Endothelial cell of umbilical vein (primary cell): ENCODE results near the gene CPSF7.

ENCODE experiments used
- POLR2A ChIP-seq: IDR thresholded peaks from 2 replicates; pipeline ENCODE4 v1.6.1; 2012; ENCODE audit warnings: low read depth, mild to moderate bottlenecking, control low read depth, low read length
- TF ChIP-seq, protein P1 (sequence below), 2 donors: IDR thresholded peaks; 1 replicate in 1 of 2; 2 replicates in 1 of 2; pipeline ENCODE4 v1.5.1; 2011; ENCODE audit warnings: low read length in 2 of 2, mild to moderate bottlenecking in 2 of 2, moderate library complexity in 2 of 2, control low read depth in 1 of 2, inconsistent platforms in 1 of 2, low read depth in 1 of 2; ENCODE audit not compliant: insufficient read depth in 1 of 2; ENCODE audit errors: extremely low read depth in 1 of 2
- TF ChIP-seq, protein P2 (sequence below): IDR thresholded peaks from 2 replicates; pipeline ENCODE4 v1.6.1; 2011; ENCODE audit not compliant: insufficient read depth, insufficient read length

DNA sequence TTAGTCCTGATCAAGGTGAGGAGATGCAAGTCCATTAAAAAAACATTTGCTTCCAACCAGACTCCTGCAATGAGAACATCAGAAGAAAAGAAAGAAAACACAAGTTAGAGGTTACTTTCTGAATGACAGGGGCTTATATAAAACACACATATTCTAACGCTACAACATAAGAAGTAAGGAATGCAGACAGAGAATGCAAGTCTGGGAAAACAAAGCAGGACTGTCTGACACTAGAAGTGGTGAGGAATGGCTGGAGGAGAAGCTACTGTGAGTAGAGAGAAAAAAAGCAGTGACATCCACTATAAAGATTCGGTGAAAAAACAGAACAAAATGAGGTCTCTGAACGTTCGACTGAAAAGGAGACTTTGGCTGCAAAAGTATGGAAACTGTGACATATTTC is 25.1 kb downstream of the CPSF7 start:
- no peak for TF ChIP-seq POLR2A
- TF ChIP-seq, protein P1, sequence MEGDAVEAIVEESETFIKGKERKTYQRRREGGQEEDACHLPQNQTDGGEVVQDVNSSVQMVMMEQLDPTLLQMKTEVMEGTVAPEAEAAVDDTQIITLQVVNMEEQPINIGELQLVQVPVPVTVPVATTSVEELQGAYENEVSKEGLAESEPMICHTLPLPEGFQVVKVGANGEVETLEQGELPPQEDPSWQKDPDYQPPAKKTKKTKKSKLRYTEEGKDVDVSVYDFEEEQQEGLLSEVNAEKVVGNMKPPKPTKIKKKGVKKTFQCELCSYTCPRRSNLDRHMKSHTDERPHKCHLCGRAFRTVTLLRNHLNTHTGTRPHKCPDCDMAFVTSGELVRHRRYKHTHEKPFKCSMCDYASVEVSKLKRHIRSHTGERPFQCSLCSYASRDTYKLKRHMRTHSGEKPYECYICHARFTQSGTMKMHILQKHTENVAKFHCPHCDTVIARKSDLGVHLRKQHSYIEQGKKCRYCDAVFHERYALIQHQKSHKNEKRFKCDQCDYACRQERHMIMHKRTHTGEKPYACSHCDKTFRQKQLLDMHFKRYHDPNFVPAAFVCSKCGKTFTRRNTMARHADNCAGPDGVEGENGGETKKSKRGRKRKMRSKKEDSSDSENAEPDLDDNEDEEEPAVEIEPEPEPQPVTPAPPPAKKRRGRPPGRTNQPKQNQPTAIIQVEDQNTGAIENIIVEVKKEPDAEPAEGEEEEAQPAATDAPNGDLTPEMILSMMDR (IDR thresholded peaks at IDR 0.05; ENCODE audit: extremely low read depth in 1 of 2, insufficient read depth in 1 of 2, low read depth in 1 of 2, low read length in 2 of 2) = no peak
- TF ChIP-seq, protein P2, sequence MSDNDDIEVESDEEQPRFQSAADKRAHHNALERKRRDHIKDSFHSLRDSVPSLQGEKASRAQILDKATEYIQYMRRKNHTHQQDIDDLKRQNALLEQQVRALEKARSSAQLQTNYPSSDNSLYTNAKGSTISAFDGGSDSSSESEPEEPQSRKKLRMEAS = no peak
